ENCODE measurements around the gene ACACB. TPM values are rescaled to one million over a fixed set of nuclear protein-coding genes. Genes with fewer than 3 reads are reported as not detected.

Gene ACACB
- total RNA-seq, 1 donor from 2014 or later: 3.4 TPM

DNA sequence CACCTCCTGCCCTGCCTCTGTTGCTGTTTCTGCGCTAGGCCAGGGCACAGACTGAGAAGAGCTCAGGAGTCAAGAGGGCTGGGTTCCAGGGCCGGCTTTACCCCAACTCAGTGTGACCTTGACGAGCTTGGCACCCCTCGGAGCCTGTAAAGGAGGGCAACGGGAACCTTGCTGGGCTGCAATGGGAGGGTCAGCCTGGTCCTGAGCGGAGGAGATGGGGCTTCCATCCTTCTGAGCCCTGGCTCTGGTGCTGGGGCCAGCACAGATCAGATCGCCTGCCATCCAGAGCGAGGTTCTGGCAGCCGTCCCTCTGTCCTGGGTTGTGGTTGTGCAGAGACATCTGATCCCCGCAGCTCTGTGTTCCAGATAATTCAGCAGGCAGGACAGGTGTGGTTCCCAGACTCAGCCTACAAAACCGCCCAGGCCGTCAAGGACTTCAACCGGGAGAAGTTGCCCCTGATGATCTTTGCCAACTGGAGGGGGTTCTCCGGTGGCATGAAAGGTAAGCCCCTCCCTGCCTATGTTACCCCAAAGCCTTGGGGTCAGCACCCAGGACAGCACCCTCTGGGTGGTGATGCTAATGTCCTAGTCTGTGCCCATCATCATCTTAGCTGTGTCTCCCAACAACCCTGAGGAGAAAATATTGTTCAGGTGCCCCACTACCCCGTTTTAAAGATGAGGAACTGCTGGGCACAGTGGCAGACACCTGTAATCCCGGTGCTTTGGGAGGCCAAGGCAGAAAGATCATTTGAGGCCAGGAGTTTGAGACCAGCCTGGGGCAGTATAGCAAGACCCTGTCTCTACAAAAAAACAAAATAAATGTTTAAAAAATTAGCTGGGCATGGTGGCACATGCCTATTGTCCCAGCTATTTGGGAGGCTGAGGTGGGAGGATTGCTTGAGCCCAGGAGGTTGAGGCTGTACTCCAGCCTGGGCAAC, 142.5 kb downstream of the ACACB start:
- DNase-seq: no peak

DNA sequence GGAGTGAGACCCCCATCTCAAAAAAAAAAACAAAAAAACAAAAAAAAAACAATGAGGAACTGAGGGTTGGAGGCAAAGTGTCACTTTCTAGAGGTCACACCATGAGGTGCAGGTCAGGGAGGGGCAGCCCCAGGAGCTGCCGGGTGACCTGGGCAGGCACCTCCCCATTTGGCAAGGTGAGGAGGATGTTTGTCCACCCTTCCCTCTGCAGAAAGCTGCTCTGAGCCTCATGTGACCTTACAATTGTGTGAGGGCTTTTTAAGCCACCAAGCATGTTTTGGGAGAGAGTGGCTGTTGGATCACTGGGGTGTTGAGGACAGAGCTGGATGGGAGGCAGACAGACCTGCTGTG, 143.1 kb downstream of the ACACB start:
- no peak for DNase-seq

DNA sequence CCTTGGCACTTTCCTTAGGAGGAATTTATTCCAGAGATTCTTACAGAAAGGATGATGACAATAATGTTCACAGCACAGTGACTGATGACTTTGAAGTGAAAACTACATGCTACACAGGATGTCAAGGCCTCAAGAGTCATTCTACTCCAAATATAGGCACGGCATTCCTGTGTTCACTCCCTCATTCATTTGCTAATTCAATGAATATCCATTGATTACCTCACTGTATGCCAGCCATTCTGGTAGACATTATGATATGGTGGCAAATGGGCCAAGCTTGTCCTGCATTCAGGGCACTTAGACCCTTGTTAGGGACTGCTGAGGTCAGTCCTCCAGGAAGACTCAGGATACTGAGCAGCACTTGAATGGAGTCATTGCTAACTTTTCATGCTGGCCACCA, 144.7 kb downstream of the ACACB start:
- DNase-seq: no peak

DNA sequence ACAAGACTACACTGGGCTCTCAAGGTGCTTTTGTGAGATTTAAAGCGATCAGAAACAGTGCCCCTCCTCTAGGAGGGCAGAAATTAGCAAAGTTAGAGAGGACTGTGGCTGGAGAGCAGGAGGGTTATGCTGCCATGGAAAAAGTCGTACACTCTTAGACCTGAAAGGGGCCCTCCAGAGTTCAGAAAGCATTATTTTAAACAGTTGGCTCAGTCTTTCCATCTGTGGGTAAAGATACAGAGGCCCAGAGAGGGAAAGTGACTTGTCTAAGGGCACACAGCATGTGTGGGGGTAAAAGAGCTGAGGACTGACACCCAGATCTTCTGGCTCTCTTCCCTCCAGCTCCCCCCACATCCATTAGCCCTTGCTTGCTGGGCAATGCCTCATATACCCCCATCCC, 145.6 kb downstream of the ACACB start:
- no peak for DNase-seq

DNA sequence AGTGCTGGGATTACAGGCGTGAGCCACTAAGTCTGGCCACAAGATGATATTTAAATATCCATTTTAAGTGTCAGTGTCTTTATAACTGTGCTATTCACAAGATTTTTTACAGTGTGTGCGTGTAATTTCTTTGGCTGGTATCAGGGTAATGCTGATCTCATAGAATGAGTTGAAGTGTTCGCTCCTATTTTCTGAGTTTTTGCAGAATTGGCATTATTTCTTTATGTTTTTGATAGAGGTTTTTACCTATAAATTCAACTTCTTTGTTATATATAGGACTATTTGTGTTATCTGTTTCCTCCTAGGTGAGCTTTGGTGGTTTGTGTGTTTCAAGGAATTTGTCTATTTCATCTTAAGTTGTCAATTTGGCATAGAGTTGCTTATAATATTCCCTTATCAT, 147.1 kb downstream of the ACACB start:
- no peak for DNase-seq

DNA sequence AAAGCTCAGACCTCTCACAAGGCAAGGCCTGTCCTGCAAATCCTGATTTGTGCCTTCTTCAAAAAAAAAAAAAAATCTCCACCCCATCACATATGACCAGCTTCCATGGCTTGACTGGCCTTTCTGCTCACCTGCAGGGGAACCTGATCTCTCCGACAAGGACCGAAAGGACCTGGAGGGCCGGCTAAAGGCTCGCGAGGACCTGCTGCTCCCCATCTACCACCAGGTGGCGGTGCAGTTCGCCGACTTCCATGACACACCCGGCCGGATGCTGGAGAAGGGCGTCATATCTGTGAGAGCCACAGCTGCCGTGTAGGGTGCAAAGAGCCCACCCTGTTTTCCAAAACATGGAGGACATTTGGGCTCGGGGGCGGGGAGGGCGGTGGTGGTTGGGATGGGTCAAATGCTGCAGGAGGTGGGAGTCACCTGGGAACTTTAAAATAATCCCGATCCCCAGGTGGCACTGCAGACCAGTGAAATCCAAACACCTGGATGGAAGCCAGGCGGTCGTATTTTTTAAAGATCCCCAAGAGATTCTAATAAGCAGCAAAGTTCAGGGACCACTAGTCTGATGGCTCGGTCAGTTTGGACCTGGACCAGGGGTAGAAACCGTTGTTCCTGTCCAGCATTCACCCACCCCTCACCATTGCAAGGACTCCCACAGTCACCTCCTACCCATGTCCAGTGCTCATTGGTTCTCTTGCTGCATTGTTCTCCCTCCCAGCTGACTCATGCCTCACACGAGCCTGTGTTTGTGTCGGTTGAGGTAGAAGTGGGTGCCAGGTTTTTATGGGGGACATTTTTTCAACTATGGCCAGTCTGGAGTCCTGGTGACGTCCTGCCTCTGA, 147.9 kb downstream of the ACACB start:
- DNase-seq: no peak

DNA sequence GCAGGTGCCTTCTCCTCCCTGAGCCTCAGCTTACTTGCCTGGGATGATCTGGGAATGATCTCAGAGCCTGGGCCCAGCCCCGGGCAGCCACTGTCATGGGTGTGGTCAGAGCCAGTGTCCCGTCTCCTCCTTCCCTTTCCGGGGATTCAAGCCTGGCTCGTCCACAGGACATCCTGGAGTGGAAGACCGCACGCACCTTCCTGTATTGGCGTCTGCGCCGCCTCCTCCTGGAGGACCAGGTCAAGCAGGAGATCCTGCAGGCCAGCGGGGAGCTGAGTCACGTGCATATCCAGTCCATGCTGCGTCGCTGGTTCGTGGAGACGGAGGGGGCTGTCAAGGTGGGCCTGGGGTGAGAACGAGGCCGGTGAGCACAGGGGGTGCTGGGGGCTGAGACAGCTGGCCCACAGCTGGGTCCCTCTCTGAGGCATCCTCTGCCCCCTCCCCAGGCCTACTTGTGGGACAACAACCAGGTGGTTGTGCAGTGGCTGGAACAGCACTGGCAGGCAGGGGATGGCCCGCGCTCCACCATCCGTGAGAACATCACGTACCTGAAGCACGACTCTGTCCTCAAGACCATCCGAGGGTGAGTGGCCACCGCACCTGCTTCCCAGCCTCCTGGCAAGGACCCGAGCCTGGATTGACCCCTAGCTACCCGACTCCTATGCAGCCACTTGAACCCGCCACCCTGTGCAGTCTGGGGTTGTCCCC, 148.7 kb downstream of the ACACB start:
- no peak for DNase-seq

DNA sequence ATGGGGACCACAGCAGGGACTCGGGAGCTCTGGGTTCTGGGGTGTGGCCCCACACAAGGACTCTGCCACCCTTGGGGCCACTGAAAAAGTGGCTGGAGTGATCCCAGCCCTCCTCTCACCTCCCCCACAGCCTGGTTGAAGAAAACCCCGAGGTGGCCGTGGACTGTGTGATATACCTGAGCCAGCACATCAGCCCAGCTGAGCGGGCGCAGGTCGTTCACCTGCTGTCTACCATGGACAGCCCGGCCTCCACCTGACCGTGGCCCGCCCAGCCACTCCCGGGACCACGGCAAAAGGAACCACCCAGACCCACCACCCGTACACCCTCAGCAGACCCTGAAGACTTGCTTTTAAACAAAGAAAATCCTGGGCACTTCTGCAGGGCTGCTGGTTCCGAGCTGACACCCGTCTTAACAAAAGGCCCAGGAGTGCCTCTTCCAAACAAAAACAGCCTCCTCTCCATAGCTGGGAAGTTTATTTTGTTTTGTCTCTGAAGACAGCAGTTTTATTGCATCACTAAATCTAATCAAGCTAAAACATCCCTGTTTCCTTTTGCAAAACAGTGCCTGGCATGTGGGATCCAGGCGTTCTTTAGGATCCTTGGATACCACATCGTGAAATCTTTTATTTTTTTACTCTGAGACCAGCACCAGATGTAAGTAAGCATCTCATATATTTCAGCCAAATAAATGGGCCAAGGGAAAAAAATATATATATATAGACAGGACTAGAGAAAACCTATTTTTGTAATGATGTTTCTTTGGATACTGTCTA, 149.9 kb downstream of the ACACB start:
- no peak for DNase-seq

DNA sequence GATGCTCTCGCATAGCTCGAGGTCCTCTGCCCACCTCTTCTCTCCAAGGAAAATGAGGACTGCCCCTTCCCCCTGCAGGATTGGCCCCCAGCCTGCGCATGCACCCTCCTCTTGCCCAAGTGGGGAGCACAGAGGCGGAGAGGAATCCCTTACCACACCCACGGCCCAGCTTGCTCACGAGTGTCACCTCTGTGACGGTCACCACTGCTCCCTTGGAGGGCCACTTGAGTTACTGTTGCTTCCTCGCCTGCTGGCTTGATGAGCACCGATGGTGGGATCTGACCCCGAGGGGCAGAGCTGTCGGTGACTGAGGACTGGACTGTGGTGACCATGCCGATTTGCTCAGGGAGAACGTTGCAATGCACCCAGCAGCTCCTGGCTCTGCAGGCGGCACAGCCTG, 151.0 kb downstream of the ACACB start:
- DNase-seq: no peak

DNA sequence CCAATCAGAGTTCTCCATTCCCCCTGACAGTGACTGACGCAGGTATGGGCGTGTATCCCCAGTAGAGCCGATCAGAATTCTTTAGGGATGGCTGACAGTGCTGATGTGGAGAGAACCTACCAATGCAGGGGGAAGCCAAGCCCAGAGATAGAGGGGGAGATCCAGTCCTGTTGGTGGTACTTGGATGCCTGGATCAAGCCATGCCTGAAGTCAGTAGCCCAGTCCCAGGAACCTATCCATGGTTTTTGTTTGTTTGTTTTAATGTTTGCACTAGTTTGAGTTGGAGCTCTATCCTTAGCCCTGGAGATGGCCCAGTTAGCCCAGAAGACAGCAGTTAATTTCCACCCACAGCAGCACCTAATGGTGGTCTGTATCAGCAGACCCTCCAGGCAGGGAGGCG, 152.5 kb downstream of the ACACB start:
- no peak for DNase-seq

DNA sequence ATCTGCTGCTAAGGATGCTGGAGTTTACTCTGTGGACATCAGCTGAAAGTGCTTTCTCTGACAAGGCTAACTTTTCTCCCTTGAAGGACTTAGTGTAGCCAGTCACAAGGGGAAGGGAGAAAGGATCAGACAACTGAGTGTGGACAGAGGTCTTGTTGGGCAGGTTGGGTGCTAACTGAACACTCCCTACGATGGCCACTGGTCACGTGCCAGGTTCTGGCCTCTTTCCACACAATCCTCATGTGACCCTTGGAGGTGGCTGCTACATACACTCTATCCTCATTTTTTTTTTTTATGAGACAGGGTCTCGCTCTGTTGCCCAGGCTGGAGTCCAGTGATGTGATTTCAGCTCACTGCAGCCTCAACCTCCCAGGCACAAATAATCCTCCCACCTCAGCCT, 153.0 kb downstream of the ACACB start:
- no peak for DNase-seq

DNA sequence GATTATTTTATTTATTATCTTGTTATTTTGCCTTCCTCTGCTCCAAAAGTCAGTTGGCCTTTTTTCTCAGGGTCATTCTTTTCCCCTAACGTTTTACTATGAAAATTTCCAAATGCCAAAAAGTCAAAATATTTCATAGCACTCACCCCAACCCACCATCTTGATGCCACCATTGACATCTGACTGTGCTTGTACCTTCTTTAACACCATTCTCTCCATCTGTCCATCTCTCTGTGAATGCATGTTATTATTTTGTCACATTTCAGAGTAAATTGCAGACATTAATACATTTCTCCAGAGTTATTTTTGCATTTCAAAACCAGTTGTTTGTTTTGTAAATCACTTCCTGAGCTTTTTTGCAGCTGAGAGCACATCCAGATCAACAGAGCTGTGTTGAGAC, 154.1 kb downstream of the ACACB start:
- no peak for DNase-seq

DNA sequence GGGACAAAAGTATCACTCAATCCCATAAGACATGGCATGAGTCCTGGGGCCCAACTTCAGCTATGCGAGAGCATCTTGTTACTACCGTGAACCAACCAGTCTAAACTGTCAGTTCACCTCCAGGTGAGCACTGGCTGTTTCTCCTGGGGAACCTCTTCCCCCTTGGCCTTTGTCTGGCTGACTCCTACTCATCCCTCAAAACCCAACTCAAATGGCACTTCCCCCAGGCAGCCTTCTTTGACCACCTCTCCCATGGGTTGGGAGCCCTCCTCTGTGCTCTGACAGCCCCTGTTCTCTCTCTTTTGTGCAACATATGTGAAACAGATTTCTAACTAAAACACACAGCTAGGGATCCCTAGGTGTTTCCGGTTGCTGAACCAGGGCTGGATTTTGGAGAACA, 155.0 kb downstream of the ACACB start:
- DNase-seq: no peak

DNA sequence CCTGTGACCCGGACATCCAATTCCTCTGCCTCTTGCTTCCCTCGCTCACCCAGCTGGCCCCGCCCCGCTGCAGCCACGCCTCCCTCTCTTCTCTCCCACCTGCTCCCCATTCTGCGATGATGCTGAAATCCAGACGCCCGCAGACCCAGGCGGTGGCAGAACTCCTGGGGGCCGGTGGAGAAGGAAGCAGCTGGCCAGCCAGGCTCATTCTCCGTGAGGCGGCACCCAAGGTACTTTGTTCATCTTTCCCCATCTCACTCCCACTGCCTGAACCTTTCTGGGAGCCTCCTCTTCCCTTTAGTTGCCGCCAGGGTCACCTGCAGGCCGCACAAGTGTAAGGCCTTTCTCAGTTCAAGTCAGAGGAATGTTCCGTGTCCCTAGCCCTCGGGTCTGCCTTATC, 157.0 kb downstream of the ACACB start:
- no peak for DNase-seq

DNA sequence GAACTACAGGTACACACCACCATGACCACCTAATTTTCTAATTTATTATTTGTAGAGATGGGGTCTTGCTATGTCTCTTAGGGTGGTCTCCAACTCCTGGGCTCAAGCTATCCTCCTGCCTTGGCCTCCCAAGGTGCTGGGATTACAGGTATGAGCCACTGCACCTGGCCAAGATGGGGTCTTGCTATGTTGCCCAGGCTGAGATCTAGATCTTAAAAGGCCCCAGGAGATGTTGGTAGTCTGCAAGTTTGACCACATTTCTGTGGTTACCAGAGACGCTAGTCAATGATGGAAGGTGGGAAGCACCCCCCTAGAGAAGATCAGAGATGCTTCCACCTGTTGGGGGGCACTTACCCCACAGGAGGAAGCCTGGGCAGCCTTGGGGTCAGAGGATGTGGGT, 158.0 kb downstream of the ACACB start:
- DNase-seq: no peak

DNA sequence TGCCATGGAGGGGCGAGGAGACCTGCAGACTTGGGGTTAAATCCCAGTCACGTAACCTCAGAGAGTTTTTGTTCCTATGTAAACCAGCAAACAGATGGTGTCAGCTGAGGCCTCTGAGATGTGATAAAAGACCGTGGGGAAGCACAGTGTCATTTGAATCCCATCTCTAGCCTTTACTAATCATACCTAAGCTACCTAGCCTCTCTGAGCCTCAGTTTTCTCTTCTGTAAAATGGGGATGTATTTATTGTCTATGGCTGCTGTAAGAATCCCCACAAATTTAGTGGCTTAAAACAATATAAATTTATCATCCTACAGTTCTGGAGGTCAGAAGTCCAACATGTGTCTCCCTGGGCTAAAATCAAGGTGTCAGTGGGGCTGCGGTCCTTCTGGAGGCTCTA, 158.8 kb downstream of the ACACB start:
- DNase-seq: no peak

DNA sequence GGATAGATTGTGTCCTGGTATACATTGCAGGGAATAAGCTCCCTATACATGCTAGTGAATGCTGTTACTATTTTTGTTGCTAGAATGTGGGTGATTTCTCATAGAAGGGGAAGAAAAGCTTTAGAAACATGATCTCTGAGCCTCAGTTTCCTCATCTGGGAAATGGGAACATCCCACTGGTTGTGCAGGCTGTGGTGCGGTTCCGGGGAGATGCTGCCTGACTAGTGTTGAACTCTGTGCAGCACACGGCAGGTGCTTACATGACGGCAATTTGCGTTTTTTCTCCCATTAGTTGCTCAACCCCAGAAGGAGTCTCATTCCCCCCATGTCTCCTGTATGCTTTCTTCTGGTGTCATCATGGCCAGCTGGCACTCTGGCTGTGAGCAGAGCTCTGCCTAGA, 159.8 kb downstream of the ACACB start:
- DNase-seq: no peak

DNA sequence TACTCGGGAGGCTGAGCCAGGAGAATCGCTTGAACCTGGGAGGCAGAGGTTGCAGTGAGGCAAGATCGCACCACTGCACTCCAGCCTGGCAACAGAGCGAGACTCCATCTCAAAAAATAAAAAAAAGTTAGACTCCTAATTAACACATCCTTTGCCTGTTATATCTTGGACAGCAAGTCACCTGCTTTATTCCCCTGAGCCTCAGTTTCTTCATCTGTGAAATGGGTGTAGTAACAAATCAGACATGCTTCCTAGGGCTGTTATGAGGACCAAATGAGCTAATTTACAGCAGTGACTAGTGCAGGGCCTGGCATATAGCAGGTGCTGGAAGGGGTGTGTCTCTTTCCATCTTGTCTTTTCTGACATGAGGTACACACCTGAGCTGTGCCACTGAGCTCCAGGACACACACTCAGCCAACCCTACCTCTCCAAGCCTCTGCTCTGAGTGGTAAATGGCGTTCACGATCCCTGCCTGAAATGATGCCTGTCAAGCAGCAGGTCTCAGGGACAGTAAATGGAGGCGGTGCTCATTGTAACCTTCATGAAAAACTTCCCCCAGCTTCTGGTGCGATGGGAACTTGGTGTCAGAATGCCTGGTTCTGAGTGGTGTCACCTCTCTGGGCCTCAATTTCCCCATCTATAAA, 161.0 kb downstream of the ACACB start:
- DNase-seq: no peak

DNA sequence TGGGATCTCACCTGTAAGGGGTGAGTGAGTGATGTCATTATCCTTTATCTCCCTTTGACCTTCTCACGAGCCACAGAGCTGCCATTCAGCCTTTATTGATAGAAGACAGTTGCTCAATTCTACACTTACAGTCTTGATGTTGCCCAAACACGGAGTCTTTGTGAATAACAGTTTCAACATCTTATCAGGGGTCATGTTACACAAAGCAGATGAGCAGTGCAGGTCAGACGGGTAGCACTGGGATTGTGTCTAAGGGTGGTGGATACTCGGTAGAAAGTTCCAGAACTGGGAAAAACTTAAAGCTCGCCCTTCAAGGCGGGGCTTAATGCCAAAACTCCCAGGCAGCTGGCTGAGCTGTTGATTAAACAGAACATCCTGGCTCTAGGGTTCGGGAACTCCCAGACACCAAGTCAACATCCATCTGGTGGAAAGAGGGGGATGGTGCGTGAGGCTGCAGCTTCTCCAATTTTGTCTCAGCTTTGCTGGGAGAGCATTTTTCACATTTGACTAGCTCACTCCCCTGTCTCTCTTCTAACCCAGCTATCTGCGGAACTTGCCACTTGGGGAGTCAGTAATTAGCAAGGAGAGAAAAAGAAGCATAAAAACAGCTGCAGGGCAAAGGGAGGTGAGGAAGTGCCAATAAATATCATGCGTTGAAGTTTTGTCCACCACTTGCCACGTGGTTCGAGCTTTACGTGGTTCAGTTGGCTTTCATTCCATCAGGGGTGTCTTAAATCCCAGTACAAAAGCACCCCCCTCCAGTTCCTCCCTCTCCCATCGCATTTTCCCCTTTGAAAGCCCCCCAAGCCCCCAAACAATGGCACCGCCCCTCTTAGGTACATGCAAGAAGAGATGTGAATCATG, 161.7 kb downstream of the ACACB start:
- DNase-seq: no peak

DNA sequence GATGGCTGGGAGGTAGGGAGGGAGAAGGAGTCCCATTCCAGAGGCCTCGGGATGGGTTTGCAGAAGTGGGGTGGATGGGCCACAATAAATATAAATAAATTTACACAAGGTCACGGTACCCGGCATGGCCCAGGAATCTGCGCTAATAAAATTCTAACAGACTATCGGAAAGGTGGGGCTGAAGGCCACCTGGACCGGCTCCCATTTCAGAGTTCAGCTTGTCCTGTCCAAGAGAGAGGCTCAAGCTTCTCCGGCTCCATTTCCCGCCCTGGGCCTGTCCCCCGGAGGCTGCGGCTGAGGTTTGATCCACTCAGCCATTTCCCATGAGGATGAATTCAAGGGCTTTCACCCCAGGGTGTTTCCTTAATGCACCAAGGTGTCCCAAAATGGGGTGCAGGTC, 162.5 kb downstream of the ACACB start:
- no peak for DNase-seq

DNA sequence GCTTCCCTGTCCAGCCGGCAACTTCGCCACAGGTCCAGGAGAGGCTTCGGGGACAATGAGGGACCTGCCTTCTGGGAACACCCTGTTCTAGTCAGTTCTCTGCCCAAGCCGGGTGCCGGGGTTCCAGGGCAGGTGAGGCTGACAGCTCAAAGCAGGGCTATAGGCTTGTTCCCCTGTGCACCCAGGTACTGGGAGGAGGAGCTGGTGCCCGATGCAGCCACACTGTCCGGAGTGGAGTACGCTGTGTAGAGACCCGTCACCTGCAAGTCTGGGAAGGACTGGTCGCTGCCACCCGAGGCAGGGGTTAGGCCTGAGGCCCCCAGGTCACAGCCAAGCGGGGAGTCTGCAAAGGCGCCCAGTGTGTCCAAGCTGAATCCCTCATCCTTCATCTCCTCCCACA, 163.1 kb downstream of the ACACB start:
- DNase-seq: no peak

Data from occipital lobe (tissue), 2 donors.